Activated CD4-positive, alpha-beta T cell treated with anti-CD3 and anti-CD28 coated beads, Interleukin-2, amount 50 U/mL, for 16 hours (primary cell): ENCODE results near the gene ACTG1.

ENCODE experiments used
- DNase-seq: peaks from one replicate; pipeline ENCODE4 v3.0.0-alpha.2; 2020

ACTG1 gene

GRCh38 chr17:81492202-81492601, 20.4 kb downstream of the ACTG1 start:
- no peak for DNase-seq

- no peak for DNase-seq
These were observed 20.8 kb downstream of the ACTG1 start for GRCh38 chr17:81491761-81492160.

- no peak for DNase-seq
These were observed 21.4 kb downstream of the ACTG1 start for GRCh38 chr17:81491181-81491581.

- DNase-seq, result no peak
These were observed 22.3 kb downstream of the ACTG1 start for GRCh38 chr17:81489998-81490992.

GRCh38 chr17:81489012-81489997, 23.3 kb downstream of the ACTG1 start:
- no peak for DNase-seq

- DNase-seq, result peak; percentile 16
These were observed 24.2 kb downstream of the ACTG1 start for GRCh38 chr17:81488276-81488860.

- DNase-seq, result peak; percentile 83
These were observed 24.9 kb downstream of the ACTG1 start for GRCh38 chr17:81487487-81488275.

- DNase-seq, result no peak
These were observed 25.5 kb downstream of the ACTG1 start for GRCh38 chr17:81487089-81487486.

GRCh38 chr17:81486199-81486810, 26.3 kb downstream of the ACTG1 start:
- no peak for DNase-seq

GRCh38 chr17:81484195-81484979, 28.2 kb downstream of the ACTG1 start:
- peak; percentile 89 for DNase-seq

GRCh38 chr17:81483862-81484194, 28.8 kb downstream of the ACTG1 start:
- DNase-seq, result no peak

- no peak for DNase-seq
These were observed 29.3 kb downstream of the ACTG1 start for GRCh38 chr17:81483085-81483861.

- no peak for DNase-seq
These were observed 29.9 kb downstream of the ACTG1 start for GRCh38 chr17:81482673-81483072.

GRCh38 chr17:81481815-81482505, 30.6 kb downstream of the ACTG1 start:
- no peak for DNase-seq

GRCh38 chr17:81481073-81481799, 31.4 kb downstream of the ACTG1 start:
- DNase-seq, result peak; percentile 25

GRCh38 chr17:81480140-81481072, 32.2 kb downstream of the ACTG1 start:
- no peak for DNase-seq
